Measurements from ENCODE around the gene GAK. TPM values are rescaled to one million over a fixed set of nuclear protein-coding genes. Genes with fewer than 3 reads are reported as not detected.

The GAK gene
- total RNA-seq, 4 donors from 2014 or later = 62.3 to 126 (median 85.4) TPM

- no peak for TF ChIP-seq CTCF (IDR thresholded peaks at IDR 0.05)
- DNase-seq (ENCODE audit: low spot score) (no peak), ATAC-seq (ENCODE audit: low FRiP score) (no peak)
Observed at GRCh38 chr4:819401-820229, 112.5 kb downstream of the GAK start.

- no peak for TF ChIP-seq CTCF (IDR thresholded peaks at IDR 0.05)
- DNase-seq (ENCODE audit: low spot score) (no peak), ATAC-seq (ENCODE audit: low FRiP score) (no peak)
Observed at GRCh38 chr4:818106-818921, 113.8 kb downstream of the GAK start.

- no peak for TF ChIP-seq CTCF (IDR thresholded peaks at IDR 0.05)
- ATAC-seq (ENCODE audit: low FRiP score) (no peak), DNase-seq (ENCODE audit: low spot score) (no peak)
Observed at GRCh38 chr4:815464-816146, 116.5 kb downstream of the GAK start.

DNA sequence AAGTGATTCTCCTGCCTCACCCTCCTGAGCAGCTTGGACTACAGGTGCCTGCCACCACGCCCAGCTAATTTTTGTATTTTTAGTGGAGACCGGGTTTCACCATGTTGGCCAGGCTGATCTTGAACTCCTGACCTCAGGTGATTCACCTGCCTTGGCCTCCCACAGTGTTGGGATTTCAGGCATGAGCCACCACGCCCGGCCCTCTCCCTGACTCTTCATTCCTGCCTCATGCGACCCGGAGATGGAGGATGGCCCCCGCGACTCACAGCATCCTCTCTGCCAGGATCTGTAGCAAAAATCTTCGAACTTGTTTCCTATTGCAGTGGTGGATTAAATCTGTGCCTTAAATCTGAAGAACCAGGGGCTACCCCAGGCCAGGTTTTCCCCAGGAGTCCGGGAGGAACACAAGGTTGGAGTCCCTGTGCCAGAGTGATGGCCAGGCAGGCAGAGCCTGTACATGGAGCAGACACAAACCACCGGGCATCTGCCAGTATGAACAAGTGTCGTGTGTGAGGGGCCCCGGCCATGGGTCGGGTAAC is 117.7 kb downstream of the GAK start:
- DNase-seq (ENCODE audit: low spot score) = no peak
- ATAC-seq (ENCODE audit: low FRiP score) = no peak

DNA sequence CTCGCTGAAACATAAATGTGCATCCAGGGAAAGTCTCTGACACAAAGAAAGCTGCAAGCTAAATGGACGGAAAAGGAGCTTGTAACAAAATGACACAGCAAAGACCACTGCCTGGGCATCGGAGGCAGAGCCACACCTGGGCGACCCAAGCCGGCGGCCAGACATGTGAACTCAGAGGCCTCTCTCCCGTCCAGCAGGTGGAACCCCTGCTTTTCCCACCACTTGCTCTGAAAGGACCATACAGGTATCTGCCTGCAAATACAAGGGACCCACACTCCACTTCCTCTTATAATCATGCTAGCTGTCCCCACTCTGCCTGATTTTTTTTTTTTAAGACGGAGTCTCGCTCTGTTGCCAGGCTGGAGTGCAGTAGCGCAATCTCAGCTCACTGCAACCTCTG is 118.2 kb downstream of the GAK start:
- no peak for ATAC-seq (ENCODE audit: low FRiP score)
- no peak for DNase-seq (ENCODE audit: low spot score)
- TF ChIP-seq CTCF (IDR thresholded peaks at IDR 0.05) = no peak

More for the DNA sequence above, 117.7 kb downstream of the GAK start:
- TF ChIP-seq CTCF (IDR thresholded peaks at IDR 0.05) = no peak

GRCh38 chr4:808860-809570 is 123.1 kb downstream of the GAK start:
- ATAC-seq (ENCODE audit: low FRiP score) = peak; percentile 19
- DNase-seq (ENCODE audit: low spot score) = no peak
- TF ChIP-seq CTCF (IDR thresholded peaks at IDR 0.05) = no peak
